HepG2 (cell line): ENCODE data around the gene RIOK2. TPM values are rescaled to one million over a fixed set of nuclear protein-coding genes. Genes with fewer than 3 reads are reported as not detected.
A peak's percentile ranks its signal among the peaks of the same experiment; 100 is the strongest.

Source experiments
- ATAC-seq: fragments of 200-7000 bp; cut with Tn5 transposase; 3 replicates; pipeline ENCODE4 v1.9.1; 2020; ENCODE audit warnings: mild to moderate bottlenecking, moderate library complexity
- BruUV-seq: library from RNA; stranded (reverse); fragments of 400-500 nt; replicated peaks from 2 replicates; lab custom pipeline; 2021; lab: Mats Ljungman, UMichigan
- CTCF ChIA-PET: fragments of 300-600 bp; formaldehyde crosslinking; extraction: SDS; loops from one replicate; lab custom pipeline; 2021; ENCODE audit warnings: low total read pairs, inconsistent platforms, low intra/inter-chr PET ratio; lab: Yijun Ruan, JAX
- POLR2A ChIA-PET: fragments of 350-600 bp; sonication (Branson Sonifier 250); formaldehyde crosslinking; loops from one replicate; lab custom pipeline; 2020; ENCODE audit warnings: antibody characterized with exemption, inconsistent platforms; lab: Yijun Ruan, JAX
- DNase-seq: peaks from one replicate; pipeline ENCODE4 v3.0.0-alpha.2; 2015; ENCODE audit warnings: low spot score
- FAIRE-seq: peaks from 3 replicates; lab custom pipeline; 2011; peaks lifted over from hg19 to GRCh38; lab: Jason Lieb, UNC
- H2AFZ ChIP-seq: one replicate; pipeline ENCODE4 v1.6.1; 2011; ENCODE audit warnings: low read length, inconsistent platforms
- H3K27ac ChIP-seq: fragments of 300-600 bp; 3 replicates; pipeline ENCODE4 v1.8.0; 2011; ENCODE audit warnings: mixed run types, mild to moderate bottlenecking, mixed read lengths, low read length, inconsistent platforms; ENCODE audit not compliant: insufficient read depth; ENCODE audit errors: extremely low read length
- H3K27me3 ChIP-seq, 2 experiments: fragments of 200-600 bp in 1 of 2; 2 replicates in 1 of 2; 3 replicates in 1 of 2; pipeline versions ENCODE4 v1.6.0 to v1.8.0; 2011; ENCODE audit warnings: low read length in 2 of 2, mild to moderate bottlenecking in 2 of 2, moderate library complexity in 2 of 2, inconsistent platforms in 1 of 2; ENCODE audit not compliant: insufficient read depth in 2 of 2, control insufficient read depth in 1 of 2
- H3K36me3 ChIP-seq, 2 experiments: fragments of 200-600 bp in 1 of 2; replicated peaks in 1 of 2; 2 replicates in 1 of 2; 3 replicates in 1 of 2; pipeline versions ENCODE4 v1.5.1 to v1.8.0; 2011; ENCODE audit warnings: low read length in 2 of 2, inconsistent platforms in 1 of 2; ENCODE audit not compliant: insufficient read depth in 2 of 2, control insufficient read depth in 1 of 2
- H3K4me1 ChIP-seq: 2 replicates; pipeline ENCODE4 v1.5.1; 2012; ENCODE audit warnings: low read length, inconsistent platforms; ENCODE audit not compliant: insufficient read depth
- H3K4me2 ChIP-seq: 2 replicates; pipeline ENCODE4 v1.6.0; 2011; ENCODE audit warnings: low read depth, low read length, inconsistent platforms
- H3K4me3 ChIP-seq, 3 experiments: fragments of 200-600 bp in 1 of 3; sonication (generic), shearing (Covaris generic) in 1 of 3; replicated peaks in 1 of 3; 2 replicates each; pipeline ENCODE4 v1.5.1; 2011 to 2016; ENCODE audit warnings: low read length in 3 of 3, inconsistent platforms in 2 of 3, low read depth in 2 of 3, mild to moderate bottlenecking in 2 of 3, control low read depth in 1 of 3, mixed read lengths in 1 of 3; ENCODE audit not compliant: insufficient read depth in 1 of 3
- H3K79me2 ChIP-seq: one replicate; pipeline ENCODE4 v1.6.1; 2011; ENCODE audit warnings: low read length, inconsistent platforms; ENCODE audit not compliant: insufficient read depth
- H3K9ac ChIP-seq: 2 replicates; pipeline ENCODE4 v1.6.0; 2011; ENCODE audit warnings: mild to moderate bottlenecking, low read depth, low read length, inconsistent platforms; ENCODE audit not compliant: insufficient read depth
- H3K9me3 ChIP-seq: 2 replicates; pipeline ENCODE4 v1.5.1; 2012; ENCODE audit warnings: mild to moderate bottlenecking, low read length
- H4K20me1 ChIP-seq: 2 replicates; pipeline ENCODE4 v1.6.0; 2011; ENCODE audit warnings: inconsistent platforms, mild to moderate bottlenecking, low read length, moderate library complexity; ENCODE audit not compliant: insufficient read depth
- AGO2 ChIP-seq: fragments of 200-400 bp; formaldehyde crosslinking; optimal IDR thresholded peaks from 2 replicates; pipeline ENCODE3; 2017; ENCODE audit warnings: mild to moderate bottlenecking, low read depth, low read length, moderate library complexity
- ATF7 ChIP-seq, 2 experiments: fragments of 450-650 bp in 1 of 2; sonication (generic) in 1 of 2; formaldehyde crosslinking in 1 of 2; IDR thresholded peaks; 2 replicates each; pipeline versions ENCODE4 v1.4.0 to v1.6.1; 2016 to 2020; ENCODE audit warnings: antibody characterized with exemption in 1 of 2, mild to moderate bottlenecking in 1 of 2, missing genetic modification reagents in 1 of 2
- CAMTA2 ChIP-seq: sonication (generic); formaldehyde crosslinking; IDR thresholded peaks from 2 replicates; pipeline ENCODE4 v1.4.0; 2020; ENCODE audit warnings: mild to moderate bottlenecking, missing genetic modification reagents, borderline replicate concordance
- HIVEP1 ChIP-seq: sonication (generic); formaldehyde crosslinking; IDR thresholded peaks from 2 replicates; pipeline ENCODE4 v1.4.0; 2020; ENCODE audit warnings: mild to moderate bottlenecking, missing genetic modification reagents
- HOXD1 ChIP-seq: sonication (generic); formaldehyde crosslinking; IDR thresholded peaks from 2 replicates; pipeline ENCODE4 v1.5.0; 2020; ENCODE audit warnings: missing genetic modification reagents
- JARID2 ChIP-seq: sonication (generic); formaldehyde crosslinking; IDR thresholded peaks from 2 replicates; pipeline ENCODE4 v1.8.1; 2023; ENCODE audit warnings: missing genetic modification reagents, inconsistent platforms; ENCODE audit not compliant: insufficient replicate concordance
- KDM1A ChIP-seq: IDR thresholded peaks from 2 replicates; pipeline ENCODE4 v1.6.1; 2016; ENCODE audit warnings: missing compliant biosample characterization
- NR2F1 ChIP-seq, 2 experiments: fragments of 450-650 bp in 1 of 2; formaldehyde crosslinking in 1 of 2; IDR thresholded peaks; 2 replicates each; pipeline versions ENCODE4 v1.5.0 to v1.6.1; 2016 to 2020; ENCODE audit warnings: mild to moderate bottlenecking in 1 of 2, missing compliant biosample characterization in 1 of 2, missing genetic modification reagents in 1 of 2, moderate library complexity in 1 of 2
- PAF1 ChIP-seq: IDR thresholded peaks from 2 replicates; pipeline ENCODE4 v1.6.1; 2016; ENCODE audit warnings: missing genetic modification reagents, missing compliant biosample characterization
- PCBP1 ChIP-seq: fragments of 200-400 bp; formaldehyde crosslinking; IDR thresholded peaks from 2 replicates; pipeline ENCODE4 v1.6.1; 2017; ENCODE audit warnings: mild to moderate bottlenecking, low read depth, low read length, borderline replicate concordance
- PCBP2 ChIP-seq: fragments of 200-400 bp; formaldehyde crosslinking; optimal IDR thresholded peaks from 2 replicates; pipeline ENCODE3; 2018; ENCODE audit warnings: low read length, low read depth; ENCODE audit not compliant: poor library complexity, severe bottlenecking
- SNAI1 ChIP-seq: sonication (generic); formaldehyde crosslinking; IDR thresholded peaks from 2 replicates; pipeline ENCODE4 v1.5.0; 2020; ENCODE audit warnings: mild to moderate bottlenecking, missing genetic modification reagents, borderline replicate concordance
- SNAPC2 ChIP-seq: sonication (generic); formaldehyde crosslinking; IDR thresholded peaks from 2 replicates; pipeline ENCODE4 v1.8.1; 2022; ENCODE audit warnings: mild to moderate bottlenecking, missing genetic modification reagents
- TGIF2 ChIP-seq: IDR thresholded peaks from 2 replicates; pipeline ENCODE4 v1.6.1; 2016; ENCODE audit warnings: control low read depth, missing compliant biosample characterization
- YY1 ChIP-seq: IDR thresholded peaks from 2 replicates; pipeline ENCODE4 v1.6.1; 2011; ENCODE audit warnings: low read length, low read depth, moderate library complexity, mild to moderate bottlenecking; ENCODE audit not compliant: insufficient read depth, insufficient replicate concordance
- ZBTB38 ChIP-seq: sonication (generic); formaldehyde crosslinking; IDR thresholded peaks from 2 replicates; pipeline ENCODE4 v1.5.1; 2020; ENCODE audit warnings: mild to moderate bottlenecking, missing genetic modification reagents
- ZFP62 ChIP-seq: sonication (generic); formaldehyde crosslinking; IDR thresholded peaks from 2 replicates; pipeline ENCODE4 v1.4.0; 2020; ENCODE audit warnings: missing genetic modification reagents
- ZNF207 ChIP-seq: fragments of 450-650 bp; IDR thresholded peaks from 2 replicates; pipeline ENCODE4 v1.6.1; 2016; ENCODE audit warnings: antibody characterized with exemption, borderline replicate concordance
- ZNF224 ChIP-seq: sonication (generic); formaldehyde crosslinking; IDR thresholded peaks from 2 replicates; pipeline ENCODE4 v1.5.0; 2020; ENCODE audit warnings: mild to moderate bottlenecking, missing genetic modification reagents
- ZNF350 ChIP-seq: sonication (generic); formaldehyde crosslinking; IDR thresholded peaks from 2 replicates; pipeline ENCODE4 v1.4.0; 2020; ENCODE audit warnings: mild to moderate bottlenecking, low read depth, missing genetic modification reagents, borderline replicate concordance
- WGBS: methylation state at CpG from one replicate; pipeline ENCODE4 v1.1.6; 2017; ENCODE audit warnings: low lambda C conversion rate; 5-methylcytosine and 5-hydroxymethylcytosine counted together
- in situ Hi-C: cut with HindIII; loops from 2 replicates; pipeline ENCODE4 v1.10.0; 2017; ENCODE audit warnings: low pct_unique_long_range_greater_than_20kb; ENCODE audit not compliant: extremely low pct_ligation_motif_present
- intact Hi-C: fragments of 100-400 bp; cut with micrococcal nuclease; formaldehyde crosslinking; loops from one replicate; pipeline ENCODE4 v1.10.0; 2022; ENCODE audit not compliant: unreplicated experiment
- polyA plus RNA-seq, 8 experiments: library from polyadenylated mRNA; depleted of rRNA in 3 of 8; stranded (reverse) in 7 of 8; unstranded in 1 of 8; fragments of >200 nt; fragmentation: Illumina TruSeq in 4 of 8; extraction: Trizol in 4 of 8; gene quantifications; 2 replicates each; pipeline versions ENCODE4 v1.2.1 to v1.2.3, GENCODE V29; 2011 to 2016; ENCODE audit warnings: low read depth in 4 of 8, missing spikeins in 1 of 8, mixed read lengths in 1 of 8; ENCODE audit not compliant: insufficient read depth in 1 of 8
- total RNA-seq, 5 experiments: library from RNA; depleted of rRNA; stranded (reverse); fragments of >200 nt; fragmentation: Illumina TruSeq; extraction: Trizol; gene quantifications; 2 replicates each; pipeline ENCODE4 v1.2.3, GENCODE V29; 2016; ENCODE audit warnings: low read depth in 1 of 5
- TF ChIP-seq, protein P1 (sequence below): sonication (generic); formaldehyde crosslinking; IDR thresholded peaks from 2 replicates; pipeline ENCODE4 v1.8.0; 2022; ENCODE audit warnings: missing genetic modification reagents, mild to moderate bottlenecking, borderline replicate concordance
- TF ChIP-seq, protein P2 (sequence below): sonication (generic); formaldehyde crosslinking; IDR thresholded peaks from 2 replicates; pipeline ENCODE4 v1.5.0; 2020; ENCODE audit warnings: missing genetic modification reagents
- TF ChIP-seq, protein P3 (sequence below): fragments of 450-650 bp; IDR thresholded peaks from 2 replicates; pipeline ENCODE4 v1.6.1; 2017

Gene RIOK2
- total and polyA plus RNA-seq, 2 of the 13 experiments (the other 11 are each of a cell fraction or from before 2014, with no cell fraction given), result 8.1 to 46.6 TPM

GRCh38 chr5:97183930-97184213, 825 bp upstream of the RIOK2 start:
- intact Hi-C loops, result loop anchor here (2.0 to 5.0 kb wide), 2 partner anchors 377 to 1589 kb away; partner anchors contain the start of genes ERAP1 and RGMB
- peak overlapping the region; percentile 97 for H3K27ac ChIP-seq
- peak overlapping the region; percentile 94 for H3K9ac ChIP-seq
- no peak for FAIRE-seq
- no peak for ATAC-seq
- peaks cover 28% of the 10 kb centered on the region for H3K79me2 ChIP-seq
- peak overlapping the region; percentile 88 for H3K4me2 ChIP-seq
- peak overlapping the region; percentile 98 for H2AFZ ChIP-seq
- peaks cover 0 to 9% of the 10 kb centered on the region in 2 experiments; a peak in 2 of 5 replicates for H3K36me3 ChIP-seq
- no peak for DNase-seq
- 47% methylated on average over 5 of the region's 6 CpGs for WGBS
- POLR2A ChIA-PET, result interaction anchor here (0.8 to 2.0 kb wide), 6 partner anchors 9 to 482 kb away, joined by 3 to 10 read pairs (median 3); partner anchors contain the start of genes ERAP1 and LNPEP
- in situ Hi-C loops, result no loop called here
- H3K4me3 ChIP-seq, result peak overlapping the region in 1 of 3 experiments; percentile 89; a peak in 3 of 6 replicates
- H3K27me3 ChIP-seq, result no peaks in the 10 kb centered on the region; a peak in 1 of 5 replicates
- H3K4me1 ChIP-seq, result peaks cover 42% of the 10 kb centered on the region
- BruUV-seq, result TSS peak; percentile 83
- CTCF ChIA-PET, result no interaction called here
- no peaks in the 10 kb centered on the region for H3K9me3 ChIP-seq
- 0 out of 2 replicates have a peak, but pooled peaks cover 7% of the 10 kb centered on the region for H4K20me1 ChIP-seq
- peak; percentile 84; the same call in 1 of the 2 replicates for TF ChIP-seq SNAI1 (CRISPR knock-in tag)
- peak; percentile 81; the same call in 1 of the 2 replicates for TF ChIP-seq HIVEP1 (CRISPR knock-in tag)
- TF ChIP-seq ZFP62 (CRISPR knock-in tag), result no peak
- TF ChIP-seq KDM1A (CRISPR knock-in tag), result no peak
- TF ChIP-seq PCBP2, result no peak
- TF ChIP-seq JARID2, result peak; percentile 4
- no peak for TF ChIP-seq ZNF207
- TF ChIP-seq, protein P1, sequence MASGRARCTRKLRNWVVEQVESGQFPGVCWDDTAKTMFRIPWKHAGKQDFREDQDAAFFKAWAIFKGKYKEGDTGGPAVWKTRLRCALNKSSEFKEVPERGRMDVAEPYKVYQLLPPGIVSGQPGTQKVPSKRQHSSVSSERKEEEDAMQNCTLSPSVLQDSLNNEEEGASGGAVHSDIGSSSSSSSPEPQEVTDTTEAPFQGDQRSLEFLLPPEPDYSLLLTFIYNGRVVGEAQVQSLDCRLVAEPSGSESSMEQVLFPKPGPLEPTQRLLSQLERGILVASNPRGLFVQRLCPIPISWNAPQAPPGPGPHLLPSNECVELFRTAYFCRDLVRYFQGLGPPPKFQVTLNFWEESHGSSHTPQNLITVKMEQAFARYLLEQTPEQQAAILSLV (CRISPR knock-in tag), result no peak
- no peak for TF ChIP-seq SNAPC2 (CRISPR knock-in tag)
- 0 out of 2 replicates have a peak, but pooled peaks have one; percentile 3 for TF ChIP-seq TGIF2 (CRISPR knock-in tag)
- no peak for TF ChIP-seq ATF7 (IDR thresholded peaks at IDR 0.05)
- no peak for TF ChIP-seq ATF7 (CRISPR knock-in tag; IDR thresholded peaks at IDR 0.05)
- 0 out of 2 replicates have a peak, but pooled peaks have one; percentile 70 for TF ChIP-seq CAMTA2
- no peak for TF ChIP-seq ZNF224 (CRISPR knock-in tag)
- TF ChIP-seq, protein P2, sequence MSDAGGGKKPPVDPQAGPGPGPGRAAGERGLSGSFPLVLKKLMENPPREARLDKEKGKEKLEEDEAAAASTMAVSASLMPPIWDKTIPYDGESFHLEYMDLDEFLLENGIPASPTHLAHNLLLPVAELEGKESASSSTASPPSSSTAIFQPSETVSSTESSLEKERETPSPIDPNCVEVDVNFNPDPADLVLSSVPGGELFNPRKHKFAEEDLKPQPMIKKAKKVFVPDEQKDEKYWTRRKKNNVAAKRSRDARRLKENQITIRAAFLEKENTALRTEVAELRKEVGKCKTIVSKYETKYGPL (CRISPR knock-in tag), result no peak; the same call in 1 of the 2 replicates
- TF ChIP-seq AGO2, result no peak
- 0 out of 2 replicates have a peak, but pooled peaks have one; percentile 15 for TF ChIP-seq ZNF350 (CRISPR knock-in tag)
- no peak for TF ChIP-seq YY1
- no peak for TF ChIP-seq PAF1 (CRISPR knock-in tag)
- TF ChIP-seq, protein P3, sequence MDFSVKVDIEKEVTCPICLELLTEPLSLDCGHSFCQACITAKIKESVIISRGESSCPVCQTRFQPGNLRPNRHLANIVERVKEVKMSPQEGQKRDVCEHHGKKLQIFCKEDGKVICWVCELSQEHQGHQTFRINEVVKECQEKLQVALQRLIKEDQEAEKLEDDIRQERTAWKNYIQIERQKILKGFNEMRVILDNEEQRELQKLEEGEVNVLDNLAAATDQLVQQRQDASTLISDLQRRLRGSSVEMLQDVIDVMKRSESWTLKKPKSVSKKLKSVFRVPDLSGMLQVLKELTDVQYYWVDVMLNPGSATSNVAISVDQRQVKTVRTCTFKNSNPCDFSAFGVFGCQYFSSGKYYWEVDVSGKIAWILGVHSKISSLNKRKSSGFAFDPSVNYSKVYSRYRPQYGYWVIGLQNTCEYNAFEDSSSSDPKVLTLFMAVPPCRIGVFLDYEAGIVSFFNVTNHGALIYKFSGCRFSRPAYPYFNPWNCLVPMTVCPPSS, result no peak
- TF ChIP-seq PCBP1, result no peak
- 0 out of 4 replicates have a peak, but pooled peaks of 1 of the 2 experiments have one; percentile 8 for TF ChIP-seq NR2F1 (CRISPR knock-in tag; IDR thresholded peaks at IDR 0.05)
- TF ChIP-seq ZBTB38 (CRISPR knock-in tag), result 0 out of 2 replicates have a peak, but pooled peaks have one; percentile 0
- no peak for TF ChIP-seq HOXD1 (CRISPR knock-in tag)
